Measurements from ENCODE around the gene RSPH6A. TPM values are rescaled to one million over a fixed set of nuclear protein-coding genes. Genes with fewer than 3 reads are reported as not detected.

Gene RSPH6A
- total and polyA plus RNA-seq, 2 experiments from 2014 or later: not detected

DNA sequence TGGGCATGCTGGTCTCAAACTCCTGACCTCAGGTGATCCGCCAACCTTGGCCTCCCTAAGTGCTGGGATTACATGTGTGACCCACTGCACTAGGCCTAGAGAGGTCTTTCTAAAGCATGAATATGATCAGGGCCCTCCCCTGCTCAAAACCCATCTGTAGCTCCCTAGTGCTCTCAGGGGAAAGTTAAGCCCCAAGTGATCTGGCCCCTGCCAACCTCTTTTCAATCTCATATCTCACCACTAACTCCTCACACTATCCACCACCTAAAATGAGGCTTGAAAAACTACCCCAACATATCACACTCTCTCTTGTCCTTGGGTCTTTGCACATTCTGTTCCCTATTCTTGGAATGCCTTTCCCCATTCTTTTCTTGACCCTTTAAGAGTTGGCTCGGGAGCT, 20.5 kb downstream of the RSPH6A start:
- H3K27ac ChIP-seq: no peak overlapping the region
- no peak overlapping the region for H3K4me3 ChIP-seq
- no peaks in the 10 kb centered on the region for H3K9me3 ChIP-seq (ENCODE audit: low read depth)
- peaks cover 5% of the 10 kb centered on the region for H4K20me1 ChIP-seq (ENCODE audit: insufficient read depth, poor library complexity, severe bottlenecking)
- no peak overlapping the region for H3K4me2 ChIP-seq
- H2AFZ ChIP-seq: no peak overlapping the region
- no peak for DNase-seq (ENCODE audit: low spot score)
- no peaks in the 10 kb centered on the region for H3K36me3 ChIP-seq (replicated peaks; ENCODE audit: insufficient read depth, low read depth)
- 84% methylated on average over 2 of the region's 2 CpGs for WGBS (ENCODE audit: low lambda C conversion rate, missing lambda C conversion rate)
- H3K4me1 ChIP-seq (ENCODE audit: insufficient read depth): no peaks in the 10 kb centered on the region
- TF ChIP-seq EZH2phosphoT487 (IDR thresholded peaks at IDR 0.05; ENCODE audit: low read depth, severe bottlenecking, unreplicated experiment): no peak
- TF ChIP-seq EZH2 (IDR thresholded peaks at IDR 0.05; ENCODE audit: borderline replicate concordance): no peak
- TF ChIP-seq, protein P1, sequence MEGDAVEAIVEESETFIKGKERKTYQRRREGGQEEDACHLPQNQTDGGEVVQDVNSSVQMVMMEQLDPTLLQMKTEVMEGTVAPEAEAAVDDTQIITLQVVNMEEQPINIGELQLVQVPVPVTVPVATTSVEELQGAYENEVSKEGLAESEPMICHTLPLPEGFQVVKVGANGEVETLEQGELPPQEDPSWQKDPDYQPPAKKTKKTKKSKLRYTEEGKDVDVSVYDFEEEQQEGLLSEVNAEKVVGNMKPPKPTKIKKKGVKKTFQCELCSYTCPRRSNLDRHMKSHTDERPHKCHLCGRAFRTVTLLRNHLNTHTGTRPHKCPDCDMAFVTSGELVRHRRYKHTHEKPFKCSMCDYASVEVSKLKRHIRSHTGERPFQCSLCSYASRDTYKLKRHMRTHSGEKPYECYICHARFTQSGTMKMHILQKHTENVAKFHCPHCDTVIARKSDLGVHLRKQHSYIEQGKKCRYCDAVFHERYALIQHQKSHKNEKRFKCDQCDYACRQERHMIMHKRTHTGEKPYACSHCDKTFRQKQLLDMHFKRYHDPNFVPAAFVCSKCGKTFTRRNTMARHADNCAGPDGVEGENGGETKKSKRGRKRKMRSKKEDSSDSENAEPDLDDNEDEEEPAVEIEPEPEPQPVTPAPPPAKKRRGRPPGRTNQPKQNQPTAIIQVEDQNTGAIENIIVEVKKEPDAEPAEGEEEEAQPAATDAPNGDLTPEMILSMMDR (IDR thresholded peaks at IDR 0.05; ENCODE audit: poor library complexity): no peak
- no peaks in the 10 kb centered on the region for H3K27me3 ChIP-seq
- no peaks in the 10 kb centered on the region for H3K9me2 ChIP-seq (replicated peaks; ENCODE audit: insufficient read depth)
- H3K79me2 ChIP-seq: peaks cover 26% of the 10 kb centered on the region

DNA sequence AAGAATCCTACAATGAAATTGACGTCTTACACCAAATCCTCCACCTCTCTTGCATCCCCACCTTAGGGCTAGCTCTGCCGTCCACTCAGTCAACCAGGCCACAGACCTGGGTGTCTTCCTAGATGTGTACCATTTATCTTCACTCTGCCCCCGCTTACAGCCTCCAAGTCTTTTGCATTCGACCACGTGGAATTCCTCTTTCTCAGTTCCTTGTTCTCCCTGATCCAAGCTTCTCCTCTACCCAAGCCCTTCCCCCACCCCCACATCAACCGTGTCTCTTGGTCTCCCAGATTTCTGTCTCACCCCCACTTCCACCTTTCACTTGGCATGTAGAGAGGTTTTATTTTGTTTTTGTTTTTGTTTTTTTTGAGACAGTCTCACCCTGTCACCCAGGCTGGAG, 21.2 kb downstream of the RSPH6A start:
- peaks cover 34% of the 10 kb centered on the region for H3K79me2 ChIP-seq
- DNase-seq (ENCODE audit: low spot score): no peak
- TF ChIP-seq EZH2phosphoT487 (IDR thresholded peaks at IDR 0.05; ENCODE audit: low read depth, severe bottlenecking, unreplicated experiment): no peak
- no peak for TF ChIP-seq EZH2 (IDR thresholded peaks at IDR 0.05; ENCODE audit: borderline replicate concordance)
- TF ChIP-seq, protein P1 (IDR thresholded peaks at IDR 0.05; ENCODE audit: poor library complexity): no peak
- H4K20me1 ChIP-seq (ENCODE audit: insufficient read depth, poor library complexity, severe bottlenecking): peaks cover 5% of the 10 kb centered on the region
- no peak overlapping the region for H2AFZ ChIP-seq
- H3K4me3 ChIP-seq: no peak overlapping the region
- H3K9me2 ChIP-seq (replicated peaks; ENCODE audit: insufficient read depth): no peaks in the 10 kb centered on the region
- no peaks in the 10 kb centered on the region for H3K9me3 ChIP-seq (ENCODE audit: low read depth)
- 70% methylated on average over 6 of the region's 6 CpGs for WGBS (ENCODE audit: low lambda C conversion rate, missing lambda C conversion rate)
- H3K4me1 ChIP-seq (ENCODE audit: insufficient read depth): no peaks in the 10 kb centered on the region
- no peaks in the 10 kb centered on the region for H3K27me3 ChIP-seq
- no peak overlapping the region for H3K27ac ChIP-seq
- H3K4me2 ChIP-seq: no peak overlapping the region
- H3K36me3 ChIP-seq (replicated peaks; ENCODE audit: insufficient read depth, low read depth): no peaks in the 10 kb centered on the region

GRCh38 chr19:45793178-45793564, 21.9 kb downstream of the RSPH6A start:
- Histone ChIP-seq H3K79me2 (peaks cover 35% of the 10 kb centered on the region), H2AFZ (no peak overlapping the region), H3K36me3 (replicated peaks; ENCODE audit: insufficient read depth, low read depth) (no peaks in the 10 kb centered on the region), H3K27me3 (no peaks in the 10 kb centered on the region), H3K9me2 (replicated peaks; ENCODE audit: insufficient read depth) (no peaks in the 10 kb centered on the region), H3K4me3 (no peak overlapping the region), H3K4me2 (no peak overlapping the region), H3K9me3 (ENCODE audit: low read depth) (no peaks in the 10 kb centered on the region), H3K4me1 (ENCODE audit: insufficient read depth) (no peaks in the 10 kb centered on the region), H3K27ac (no peak overlapping the region), H4K20me1 (ENCODE audit: insufficient read depth, poor library complexity, severe bottlenecking) (peaks cover 5% of the 10 kb centered on the region)
- WGBS (ENCODE audit: low lambda C conversion rate, missing lambda C conversion rate): 43% methylated on average over 3 of the region's 3 CpGs
- DNase-seq (ENCODE audit: low spot score): no peak
- no peak for TF ChIP-seq EZH2 (IDR thresholded peaks at IDR 0.05; ENCODE audit: borderline replicate concordance)
- TF ChIP-seq, protein P1 (IDR thresholded peaks at IDR 0.05; ENCODE audit: poor library complexity): no peak
- TF ChIP-seq EZH2phosphoT487 (IDR thresholded peaks at IDR 0.05; ENCODE audit: low read depth, severe bottlenecking, unreplicated experiment): no peak

All from hepatocyte (in vitro differentiated cells).